Astrocyte (in vitro differentiated cells and primary cell): ENCODE measurements around the gene RPL18.

ENCODE experiments used
- EZH2 ChIP-seq: IDR thresholded peaks from 2 replicates; pipeline ENCODE4 v1.6.1; 2012; ENCODE audit warnings: mild to moderate bottlenecking, low read length, inconsistent platforms; ENCODE audit not compliant: insufficient read depth
- TF ChIP-seq, protein P1 (sequence below): IDR thresholded peaks from 2 replicates; pipeline ENCODE4 v1.5.1; 2011; ENCODE audit warnings: low read depth, mild to moderate bottlenecking, inconsistent platforms, low read length, moderate library complexity; ENCODE audit not compliant: insufficient read depth

DNA sequence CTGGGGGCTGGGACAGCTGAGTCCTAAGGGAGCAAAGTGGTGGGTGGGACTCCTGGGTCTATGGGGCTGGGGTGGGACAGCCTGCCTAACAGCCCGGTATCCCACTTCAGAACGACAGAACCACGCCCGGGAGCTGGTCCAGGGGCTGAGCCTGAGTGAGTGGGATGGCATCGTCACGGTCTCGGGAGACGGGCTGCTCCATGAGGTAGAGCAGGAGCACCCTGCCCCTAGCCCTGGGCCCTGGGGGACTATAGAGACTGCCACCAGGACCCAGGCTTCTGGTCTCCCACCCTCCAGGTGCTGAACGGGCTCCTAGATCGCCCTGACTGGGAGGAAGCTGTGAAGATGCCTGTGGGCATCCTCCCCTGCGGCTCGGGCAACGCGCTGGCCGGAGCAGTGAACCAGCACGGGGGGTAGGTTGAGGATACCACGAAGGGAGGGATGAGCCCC lies 8.9 kb upstream of the RPL18 start:
- TF ChIP-seq, protein P1, sequence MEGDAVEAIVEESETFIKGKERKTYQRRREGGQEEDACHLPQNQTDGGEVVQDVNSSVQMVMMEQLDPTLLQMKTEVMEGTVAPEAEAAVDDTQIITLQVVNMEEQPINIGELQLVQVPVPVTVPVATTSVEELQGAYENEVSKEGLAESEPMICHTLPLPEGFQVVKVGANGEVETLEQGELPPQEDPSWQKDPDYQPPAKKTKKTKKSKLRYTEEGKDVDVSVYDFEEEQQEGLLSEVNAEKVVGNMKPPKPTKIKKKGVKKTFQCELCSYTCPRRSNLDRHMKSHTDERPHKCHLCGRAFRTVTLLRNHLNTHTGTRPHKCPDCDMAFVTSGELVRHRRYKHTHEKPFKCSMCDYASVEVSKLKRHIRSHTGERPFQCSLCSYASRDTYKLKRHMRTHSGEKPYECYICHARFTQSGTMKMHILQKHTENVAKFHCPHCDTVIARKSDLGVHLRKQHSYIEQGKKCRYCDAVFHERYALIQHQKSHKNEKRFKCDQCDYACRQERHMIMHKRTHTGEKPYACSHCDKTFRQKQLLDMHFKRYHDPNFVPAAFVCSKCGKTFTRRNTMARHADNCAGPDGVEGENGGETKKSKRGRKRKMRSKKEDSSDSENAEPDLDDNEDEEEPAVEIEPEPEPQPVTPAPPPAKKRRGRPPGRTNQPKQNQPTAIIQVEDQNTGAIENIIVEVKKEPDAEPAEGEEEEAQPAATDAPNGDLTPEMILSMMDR: no peak
- no peak for TF ChIP-seq EZH2
